Measurements from ENCODE around the gene TSPAN4. TPM values are rescaled to one million over a fixed set of nuclear protein-coding genes. Genes with fewer than 3 reads are reported as not detected.

Gene TSPAN4
- total and polyA plus RNA-seq, 10 of the 15 experiments (the other 5 are each of a cell fraction or from before 2014, with no cell fraction given) = 0.37 to 14.0 (median 8.5) TPM; not detected in 1

- FAIRE-seq (no peak), ATAC-seq (peak; percentile 27), DNase-seq (ENCODE audit: low read depth, low spot score) (no peak)
- TF ChIP-seq DPF2 (IDR thresholded peaks at IDR 0.05) (peak; percentile 54), ZNF622 (IDR thresholded peaks at IDR 0.05) (no peak), LARP7 (IDR thresholded peaks at IDR 0.05) (peak; percentile 63), POLR2A (IDR thresholded peaks at IDR 0.05; ENCODE audit: low read depth, low read length) (peak; percentile 46; the same call in 1 of the 2 replicates), NR2F1 (conservative IDR thresholded peaks at IDR 0.05) (peak; percentile 55), USF2 (IDR thresholded peaks at IDR 0.05; ENCODE audit: borderline replicate concordance, low read depth, low read length) (no peak), HDAC6 (IDR thresholded peaks at IDR 0.05; ENCODE audit: unreplicated experiment) (no peak), NKRF (conservative IDR thresholded peaks at IDR 0.05) (0 out of 2 replicates have a peak, but pooled peaks have one; percentile 48), KDM1A (IDR thresholded peaks at IDR 0.05; ENCODE audit: borderline replicate concordance) (no peak), ZNF687 (IDR thresholded peaks at IDR 0.05) (no peak), IKZF1 (conservative IDR thresholded peaks at IDR 0.05) (peak; percentile 34; the same call in 1 of the 2 replicates), YY1 (IDR thresholded peaks at IDR 0.05; ENCODE audit: low read depth, low read length) (peak; percentile 60; the same call in 1 of the 2 replicates)
- H3K27ac ChIP-seq (ENCODE audit: control insufficient read depth, insufficient read depth) = no peak overlapping the region
- no peaks in the 10 kb centered on the region for H3K79me2 ChIP-seq (ENCODE audit: control insufficient read depth, insufficient read depth, low read length)
- no peaks in the 10 kb centered on the region for H4K20me1 ChIP-seq (ENCODE audit: control insufficient read depth, insufficient read depth)
- 2% methylated on average over 51 of the region's 55 CpGs for WGBS (ENCODE audit: insufficient coverage, insufficient replicate concordance, low lambda C conversion rate, missing lambda C conversion rate)
- peak overlapping the region; percentile 67 for H2AFZ ChIP-seq (ENCODE audit: control insufficient read depth, low read depth, low read length)
- H3K9me3 ChIP-seq (replicated peaks; ENCODE audit: control insufficient read depth, insufficient read depth, low read length) = no peaks in the 10 kb centered on the region
- peaks cover 33% of the 10 kb centered on the region for H3K4me1 ChIP-seq (ENCODE audit: control insufficient read depth, insufficient read depth, low read length)
- no TSS peak for BruUV-seq (replicated peaks)
- ChIA-PET POLR2A (interaction anchor here (0.6 to 1.5 kb wide), 5 partner anchors 10 to 49 kb away, joined by 3 to 5 read pairs (median 4); partner anchors contain the start of genes PNPLA2, POLR2L and TSPAN4), CTCF (no interaction called here), RAD21 (ENCODE audit: unreplicated experiment) (interaction anchor here (0.6 to 1.2 kb wide), 3 partner anchors 10 to 27 kb away, joined by 3 to 9 read pairs (median 5); partner anchors contain the start of gene TSPAN4), SMC1A (ENCODE audit: uncharacterized antibody, unreplicated experiment) (interaction anchor here (0.6 kb wide), 1 partner anchor 22 kb away, joined by 3 read pairs; no protein-coding TSS in a partner anchor)
- peak overlapping the region; percentile 44; the same call in 1 of the 2 replicates for H3K9ac ChIP-seq (ENCODE audit: control insufficient read depth, insufficient read depth, low read length)
- intact Hi-C loops (cut with micrococcal nuclease; ENCODE audit: unreplicated experiment) (no loop called here), in situ Hi-C loops (cut with MboI) (no loop called here)
- H3K4me2 ChIP-seq (ENCODE audit: control insufficient read depth, insufficient read depth) = peak overlapping the region; percentile 89
- peaks cover 0 to 8% of the 10 kb centered on the region in 2 experiments; a peak in 2 of 4 replicates for H3K36me3 ChIP-seq (ENCODE audit: control insufficient read depth in 2 of 2, insufficient read depth in 2 of 2, low read length in 1 of 2)
- peak overlapping the region; percentile 74 for H3K4me3 ChIP-seq
- no peaks in the 10 kb centered on the region; a peak in 3 of 4 replicates for H3K27me3 ChIP-seq (replicated peaks in 1 of 2; ENCODE audit: control insufficient read depth in 2 of 2, insufficient read depth in 2 of 2, low read length in 1 of 2)
Measured at GRCh38 chr11:833114-833791, 9.4 kb upstream of the TSPAN4 start.
